ENCODE data around the gene CELF5.

The CELF5 gene

DNA sequence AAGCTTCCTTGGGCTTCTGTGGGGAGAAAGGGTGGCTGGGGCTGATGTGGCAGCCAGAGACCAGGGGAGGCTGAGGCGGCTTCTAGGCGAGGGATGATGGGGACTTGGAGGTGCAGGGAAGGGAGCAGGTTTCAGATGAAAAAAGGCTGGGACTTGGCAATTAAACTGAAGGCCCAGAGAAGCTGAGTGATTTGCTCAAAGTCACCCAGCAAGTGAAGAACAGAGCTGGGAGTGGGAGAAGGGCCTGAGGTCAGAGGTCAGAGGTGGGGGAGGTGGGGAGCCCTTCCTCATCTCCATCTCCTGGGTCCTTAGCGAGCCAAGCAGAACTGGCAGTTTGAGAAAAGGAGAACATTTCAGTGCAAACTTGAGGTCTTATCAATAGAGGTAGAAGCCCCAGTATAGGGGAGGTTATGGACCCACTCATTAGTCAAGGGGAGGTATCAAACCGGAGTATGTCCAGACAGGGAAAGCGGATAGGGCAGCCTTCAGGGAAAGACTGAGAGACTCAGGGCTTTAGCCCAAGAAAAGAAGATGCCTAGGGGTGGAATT lies 92.3 kb downstream of the CELF5 start:
- Histone ChIP-seq H3K27me3 (ENCODE audit: control insufficient read depth, insufficient read depth, low read length) (peaks cover 9% of the 10 kb centered on the region), H3K4me3 (ENCODE audit: low read depth, low read length) (no peak overlapping the region), H3K9me3 (ENCODE audit: control insufficient read depth, insufficient read depth, low read length) (no peaks in the 10 kb centered on the region), H3K27ac (ENCODE audit: low read depth, low read length) (no peak overlapping the region), H3K36me3 (ENCODE audit: control insufficient read depth, insufficient read depth, low read length) (no peaks in the 10 kb centered on the region), H3K4me1 (ENCODE audit: control insufficient read depth, insufficient read depth, low read length) (no peaks in the 10 kb centered on the region), H3K9ac (ENCODE audit: low read depth, low read length) (no peak overlapping the region)

DNA sequence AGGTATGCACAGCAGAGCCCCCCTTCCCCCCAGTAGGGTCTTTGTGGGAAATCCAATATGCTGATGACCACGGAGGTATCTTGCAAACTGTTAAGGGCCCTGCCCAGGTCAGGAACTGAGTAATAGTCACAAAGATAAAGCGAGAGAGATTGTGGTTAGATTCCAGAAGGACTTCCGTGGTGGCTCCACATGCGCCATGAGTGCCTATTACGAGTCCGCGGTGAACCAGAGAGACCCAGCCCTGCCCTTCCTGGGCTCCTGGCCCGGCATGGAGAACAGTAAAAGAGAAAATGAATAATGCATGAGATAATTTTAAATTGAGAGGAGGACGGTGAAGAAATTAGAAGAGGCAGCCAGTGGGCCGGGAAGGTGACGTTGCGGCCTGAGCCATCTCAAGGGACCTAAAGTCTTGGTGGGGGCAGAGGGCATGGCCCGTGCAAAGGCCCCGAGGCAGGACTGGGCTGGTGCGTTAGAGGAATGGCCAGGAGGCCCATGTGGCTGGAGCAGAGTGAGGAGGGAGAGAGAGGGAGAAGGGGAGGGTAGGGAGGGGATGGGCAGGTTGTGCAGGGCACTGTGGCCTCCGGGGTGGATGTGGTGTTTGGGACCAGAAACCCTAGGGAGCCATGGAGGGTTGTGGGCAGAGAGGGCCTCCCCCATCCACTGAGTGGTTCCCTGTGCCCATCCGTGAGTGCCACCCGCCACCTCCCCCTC lies 95.3 kb downstream of the CELF5 start:
- peaks cover 9% of the 10 kb centered on the region for H3K27me3 ChIP-seq (ENCODE audit: control insufficient read depth, insufficient read depth, low read length)
- H3K27ac ChIP-seq (ENCODE audit: low read depth, low read length), result no peak overlapping the region
- H3K4me1 ChIP-seq (ENCODE audit: control insufficient read depth, insufficient read depth, low read length), result no peaks in the 10 kb centered on the region
- H3K9ac ChIP-seq (ENCODE audit: low read depth, low read length), result no peak overlapping the region
- H3K9me3 ChIP-seq (ENCODE audit: control insufficient read depth, insufficient read depth, low read length), result no peaks in the 10 kb centered on the region
- H3K4me3 ChIP-seq (ENCODE audit: low read depth, low read length), result no peak overlapping the region
- H3K36me3 ChIP-seq (ENCODE audit: control insufficient read depth, insufficient read depth, low read length), result no peaks in the 10 kb centered on the region

DNA sequence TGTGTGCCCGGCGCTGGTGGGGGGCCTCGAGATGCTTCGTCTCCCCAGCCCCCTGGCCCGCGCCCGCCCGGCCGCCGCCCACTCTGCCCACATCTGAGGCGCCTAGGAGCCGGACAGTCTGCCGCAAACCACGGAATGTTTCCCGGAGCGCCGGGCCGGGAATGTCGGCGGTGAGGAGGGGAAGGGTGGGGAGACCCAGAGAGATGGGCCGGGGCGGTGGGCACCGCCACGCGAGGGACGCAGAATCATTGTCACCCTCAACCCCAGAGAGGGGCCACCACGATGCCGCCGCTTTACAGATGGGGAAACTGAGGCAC lies 95.9 kb downstream of the CELF5 start:
- no peak overlapping the region for H3K27ac ChIP-seq (ENCODE audit: low read depth, low read length)
- H3K9ac ChIP-seq (ENCODE audit: low read depth, low read length), result no peak overlapping the region
- no peak overlapping the region for H3K4me3 ChIP-seq (ENCODE audit: low read depth, low read length)
- no peaks in the 10 kb centered on the region for H3K4me1 ChIP-seq (ENCODE audit: control insufficient read depth, insufficient read depth, low read length)
- H3K9me3 ChIP-seq (ENCODE audit: control insufficient read depth, insufficient read depth, low read length), result no peaks in the 10 kb centered on the region
- no peaks in the 10 kb centered on the region for H3K36me3 ChIP-seq (ENCODE audit: control insufficient read depth, insufficient read depth, low read length)
- H3K27me3 ChIP-seq (ENCODE audit: control insufficient read depth, insufficient read depth, low read length), result peaks cover 9% of the 10 kb centered on the region

- H3K27me3 ChIP-seq (ENCODE audit: control insufficient read depth, insufficient read depth, low read length), result peaks cover 9% of the 10 kb centered on the region
- H3K9me3 ChIP-seq (ENCODE audit: control insufficient read depth, insufficient read depth, low read length), result no peaks in the 10 kb centered on the region
- H3K36me3 ChIP-seq (ENCODE audit: control insufficient read depth, insufficient read depth, low read length), result no peaks in the 10 kb centered on the region
- H3K9ac ChIP-seq (ENCODE audit: low read depth, low read length), result no peak overlapping the region
- H3K4me1 ChIP-seq (ENCODE audit: control insufficient read depth, insufficient read depth, low read length), result no peaks in the 10 kb centered on the region
- no peak overlapping the region for H3K27ac ChIP-seq (ENCODE audit: low read depth, low read length)
- no peak overlapping the region for H3K4me3 ChIP-seq (ENCODE audit: low read depth, low read length)
Measured at GRCh38 chr19:3320853-3321252, 96.4 kb downstream of the CELF5 start.

- peaks cover 9% of the 10 kb centered on the region for H3K27me3 ChIP-seq (ENCODE audit: control insufficient read depth, insufficient read depth, low read length)
- no peaks in the 10 kb centered on the region for H3K9me3 ChIP-seq (ENCODE audit: control insufficient read depth, insufficient read depth, low read length)
Measured at GRCh38 chr19:3321696-3322095, 97.2 kb downstream of the CELF5 start.

GRCh38 chr19:3322199-3322978 lies 97.9 kb downstream of the CELF5 start:
- H3K27me3 ChIP-seq (ENCODE audit: control insufficient read depth, insufficient read depth, low read length), result peaks cover 9% of the 10 kb centered on the region
- H3K36me3 ChIP-seq (ENCODE audit: control insufficient read depth, insufficient read depth, low read length), result no peaks in the 10 kb centered on the region
- H3K9me3 ChIP-seq (ENCODE audit: control insufficient read depth, insufficient read depth, low read length), result no peaks in the 10 kb centered on the region
- no peak overlapping the region for H3K9ac ChIP-seq (ENCODE audit: low read depth, low read length)
- H3K4me1 ChIP-seq (ENCODE audit: control insufficient read depth, insufficient read depth, low read length), result no peaks in the 10 kb centered on the region
- H3K4me3 ChIP-seq (ENCODE audit: low read depth, low read length), result no peak overlapping the region
- H3K27ac ChIP-seq (ENCODE audit: low read depth, low read length), result no peak overlapping the region

More at GRCh38 chr19:3321696-3322095, 97.2 kb downstream of the CELF5 start:
- H3K9ac ChIP-seq (ENCODE audit: low read depth, low read length), result no peak overlapping the region
- H3K4me3 ChIP-seq (ENCODE audit: low read depth, low read length), result no peak overlapping the region
- no peak overlapping the region for H3K27ac ChIP-seq (ENCODE audit: low read depth, low read length)
- H3K4me1 ChIP-seq (ENCODE audit: control insufficient read depth, insufficient read depth, low read length), result no peaks in the 10 kb centered on the region
- no peaks in the 10 kb centered on the region for H3K36me3 ChIP-seq (ENCODE audit: control insufficient read depth, insufficient read depth, low read length)

DNA sequence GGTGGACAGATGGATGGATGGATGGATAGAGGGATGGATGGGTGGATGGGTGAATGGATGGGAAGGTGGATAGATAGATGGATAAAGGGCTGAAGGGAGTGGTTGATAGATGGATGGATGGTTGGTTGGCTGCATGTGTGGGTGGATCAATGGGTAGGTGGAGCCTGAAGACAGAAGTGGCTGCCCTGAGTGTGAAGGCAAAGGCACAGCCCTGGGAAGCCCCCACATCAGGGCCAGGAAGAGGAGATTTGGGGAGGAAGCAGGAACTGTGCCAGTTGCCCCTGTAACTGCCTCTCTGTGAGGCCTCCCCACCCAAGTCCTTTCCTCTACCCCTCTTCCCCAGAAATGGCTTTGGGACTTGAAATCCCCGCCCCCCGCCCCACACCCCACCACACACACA lies 98.6 kb downstream of the CELF5 start:
- no peak overlapping the region for H3K27ac ChIP-seq (ENCODE audit: low read depth, low read length)
- no peaks in the 10 kb centered on the region for H3K9me3 ChIP-seq (ENCODE audit: control insufficient read depth, insufficient read depth, low read length)
- H3K4me1 ChIP-seq (ENCODE audit: control insufficient read depth, insufficient read depth, low read length), result no peaks in the 10 kb centered on the region
- H3K4me3 ChIP-seq (ENCODE audit: low read depth, low read length), result no peak overlapping the region
- H3K36me3 ChIP-seq (ENCODE audit: control insufficient read depth, insufficient read depth, low read length), result no peaks in the 10 kb centered on the region
- H3K9ac ChIP-seq (ENCODE audit: low read depth, low read length), result no peak overlapping the region
- peaks cover 9% of the 10 kb centered on the region for H3K27me3 ChIP-seq (ENCODE audit: control insufficient read depth, insufficient read depth, low read length)

DNA sequence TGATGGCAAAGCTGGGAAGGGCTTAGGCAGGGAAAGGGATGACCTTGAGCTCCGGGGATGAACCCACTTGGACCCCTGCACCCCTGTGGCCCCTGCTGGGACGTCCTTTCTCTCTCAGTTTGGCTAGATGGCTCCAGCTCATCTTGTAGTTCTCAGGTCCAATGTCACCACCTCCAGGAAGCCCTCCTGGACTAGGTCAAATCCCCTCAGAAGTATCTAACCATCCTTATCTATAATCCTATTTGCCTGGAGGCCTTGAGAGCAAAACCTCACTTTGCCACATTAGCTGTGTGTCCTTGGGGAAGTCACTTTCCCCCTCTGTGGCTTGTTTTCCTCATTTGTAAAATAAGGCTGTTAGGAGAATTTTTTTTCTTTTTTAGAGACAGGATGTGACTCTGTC lies 99.2 kb downstream of the CELF5 start:
- no peaks in the 10 kb centered on the region for H3K4me1 ChIP-seq (ENCODE audit: control insufficient read depth, insufficient read depth, low read length)
- no peaks in the 10 kb centered on the region for H3K36me3 ChIP-seq (ENCODE audit: control insufficient read depth, insufficient read depth, low read length)
- peaks cover 9% of the 10 kb centered on the region for H3K27me3 ChIP-seq (ENCODE audit: control insufficient read depth, insufficient read depth, low read length)
- no peak overlapping the region for H3K9ac ChIP-seq (ENCODE audit: low read depth, low read length)
- no peak overlapping the region for H3K27ac ChIP-seq (ENCODE audit: low read depth, low read length)
- H3K9me3 ChIP-seq (ENCODE audit: control insufficient read depth, insufficient read depth, low read length), result no peaks in the 10 kb centered on the region
- H3K4me3 ChIP-seq (ENCODE audit: low read depth, low read length), result no peak overlapping the region

- H3K4me1 ChIP-seq (ENCODE audit: control insufficient read depth, insufficient read depth, low read length), result no peaks in the 10 kb centered on the region
- H3K9me3 ChIP-seq (ENCODE audit: control insufficient read depth, insufficient read depth, low read length), result no peaks in the 10 kb centered on the region
Measured at GRCh38 chr19:3324405-3324856, 100.0 kb downstream of the CELF5 start.

DNA sequence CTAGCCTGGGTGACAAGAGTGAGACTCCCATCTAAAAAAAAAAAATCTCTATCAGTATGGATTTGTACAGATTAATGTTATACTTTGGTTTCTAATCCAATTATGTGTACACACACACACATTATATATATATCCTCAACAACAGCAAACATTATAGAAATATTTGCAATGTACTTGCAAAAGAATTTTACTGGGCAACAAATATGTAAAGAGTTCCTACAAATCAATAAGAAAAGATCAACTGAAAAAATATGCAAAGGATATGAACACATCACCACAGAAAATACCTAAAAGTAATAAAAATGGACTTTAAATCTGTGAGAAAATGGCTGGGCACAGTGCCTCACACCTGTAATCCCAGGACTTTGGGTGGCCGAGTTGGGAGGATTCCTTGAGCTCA lies 101.0 kb downstream of the CELF5 start:
- H3K27ac ChIP-seq (ENCODE audit: low read depth, low read length), result no peak overlapping the region
- peaks cover 9% of the 10 kb centered on the region for H3K27me3 ChIP-seq (ENCODE audit: control insufficient read depth, insufficient read depth, low read length)
- H3K36me3 ChIP-seq (ENCODE audit: control insufficient read depth, insufficient read depth, low read length), result no peaks in the 10 kb centered on the region
- no peak overlapping the region for H3K9ac ChIP-seq (ENCODE audit: low read depth, low read length)
- H3K4me3 ChIP-seq (ENCODE audit: low read depth, low read length), result no peak overlapping the region
- no peaks in the 10 kb centered on the region for H3K4me1 ChIP-seq (ENCODE audit: control insufficient read depth, insufficient read depth, low read length)
- H3K9me3 ChIP-seq (ENCODE audit: control insufficient read depth, insufficient read depth, low read length), result no peaks in the 10 kb centered on the region

More at GRCh38 chr19:3324405-3324856, 100.0 kb downstream of the CELF5 start:
- peaks cover 9% of the 10 kb centered on the region for H3K27me3 ChIP-seq (ENCODE audit: control insufficient read depth, insufficient read depth, low read length)
- no peak overlapping the region for H3K9ac ChIP-seq (ENCODE audit: low read depth, low read length)
- no peaks in the 10 kb centered on the region for H3K36me3 ChIP-seq (ENCODE audit: control insufficient read depth, insufficient read depth, low read length)
- H3K27ac ChIP-seq (ENCODE audit: low read depth, low read length), result no peak overlapping the region
- no peak overlapping the region for H3K4me3 ChIP-seq (ENCODE audit: low read depth, low read length)

- Histone ChIP-seq H3K9ac (ENCODE audit: low read depth, low read length) (no peak overlapping the region), H3K27me3 (ENCODE audit: control insufficient read depth, insufficient read depth, low read length) (no peaks in the 10 kb centered on the region), H3K36me3 (ENCODE audit: control insufficient read depth, insufficient read depth, low read length) (no peaks in the 10 kb centered on the region), H3K9me3 (ENCODE audit: control insufficient read depth, insufficient read depth, low read length) (no peaks in the 10 kb centered on the region), H3K4me1 (ENCODE audit: control insufficient read depth, insufficient read depth, low read length) (no peaks in the 10 kb centered on the region), H3K4me3 (ENCODE audit: low read depth, low read length) (no peak overlapping the region), H3K27ac (ENCODE audit: low read depth, low read length) (no peak overlapping the region)
Measured at GRCh38 chr19:3328743-3329142, 104.3 kb downstream of the CELF5 start.

Data from HUES48 (cell line).